ENCODE data around the gene CADM2.
"Not testable (repeated sequence)": the region's sequence is repeated elsewhere in the genome, so short reads cannot be mapped to it uniquely, and the experiment has no call there.

The CADM2 gene

GRCh38 chr3:85498177-85498576, 539.4 kb downstream of the CADM2 start:
- H3K4me3 ChIP-seq (ENCODE audit: low read length): no peak overlapping the region
- TF ChIP-seq CTCF (conservative IDR thresholded peaks at IDR 0.05; ENCODE audit: low read depth, low read length): no peak
- no peak for DNase-seq (ENCODE audit: low read depth)

- TF ChIP-seq CTCF (conservative IDR thresholded peaks at IDR 0.05; ENCODE audit: low read depth, low read length): no peak
- H3K4me3 ChIP-seq (ENCODE audit: low read length): no peak overlapping the region
- no peak for DNase-seq (ENCODE audit: low read depth)
These were observed 543.5 kb downstream of the CADM2 start for GRCh38 chr3:85502148-85502875.

GRCh38 chr3:85504129-85504784, 545.5 kb downstream of the CADM2 start:
- not testable (repeated sequence) for DNase-seq (ENCODE audit: low read depth); H3K4me3 ChIP-seq (ENCODE audit: low read length)

- not testable (repeated sequence) for DNase-seq (ENCODE audit: low read depth); H3K4me3 ChIP-seq (ENCODE audit: low read length)
These were observed 546.2 kb downstream of the CADM2 start for GRCh38 chr3:85504785-85505511.

- H3K4me3 ChIP-seq (ENCODE audit: low read length); DNase-seq (ENCODE audit: low read depth): not testable (repeated sequence)
These were observed 548.3 kb downstream of the CADM2 start for GRCh38 chr3:85507052-85507451.

GRCh38 chr3:85508659-85509058, 549.9 kb downstream of the CADM2 start:
- DNase-seq (ENCODE audit: low read depth): no peak
- TF ChIP-seq CTCF (conservative IDR thresholded peaks at IDR 0.05; ENCODE audit: low read depth, low read length): no peak

GRCh38 chr3:85516146-85516545, 557.4 kb downstream of the CADM2 start:
- H3K4me3 ChIP-seq (ENCODE audit: low read length): no peak overlapping the region
- DNase-seq (ENCODE audit: low read depth): no peak
- no peak for TF ChIP-seq CTCF (conservative IDR thresholded peaks at IDR 0.05; ENCODE audit: low read depth, low read length)

More at GRCh38 chr3:85508659-85509058, 549.9 kb downstream of the CADM2 start:
- H3K4me3 ChIP-seq (ENCODE audit: low read length): no peak overlapping the region

- no peak for DNase-seq (ENCODE audit: low read depth)
- no peak overlapping the region for H3K4me3 ChIP-seq (ENCODE audit: low read length)
- TF ChIP-seq CTCF (conservative IDR thresholded peaks at IDR 0.05; ENCODE audit: low read depth, low read length): no peak
These were observed 565.3 kb downstream of the CADM2 start for GRCh38 chr3:85524104-85524503.
